Loucy (cell line): ENCODE measurements around the gene TIMM44.

Experiments
- H2AFZ ChIP-seq: fragments of 200-600 bp; sonication (generic); 2 replicates; pipeline ENCODE4 v1.6.0; 2016; ENCODE audit warnings: antibody characterized with exemption, mild to moderate bottlenecking, low read length, moderate library complexity
- H3F3A ChIP-seq: fragments of 200-600 bp; 2 replicates; pipeline ENCODE4 v1.6.0; 2016; ENCODE audit warnings: antibody characterized with exemption, low read depth, mild to moderate bottlenecking
- H3K27me3 ChIP-seq: fragments of 200-600 bp; sonication (generic); 2 replicates; pipeline ENCODE4 v1.6.1; 2014; ENCODE audit warnings: low read length, mild to moderate bottlenecking; ENCODE audit not compliant: insufficient read depth, poor library complexity, severe bottlenecking
- H3K36me3 ChIP-seq: fragments of 200-600 bp; sonication (generic); 2 replicates; pipeline ENCODE4 v1.6.1; 2016; ENCODE audit warnings: low read length; ENCODE audit not compliant: insufficient read depth
- H3K4me1 ChIP-seq: fragments of 200-600 bp; sonication (generic); 2 replicates; pipeline ENCODE4 v1.5.1; 2014; ENCODE audit warnings: low read length, mild to moderate bottlenecking; ENCODE audit not compliant: insufficient read depth, poor library complexity, severe bottlenecking
- H3K4me2 ChIP-seq: fragments of 200-600 bp; sonication (generic); 2 replicates; pipeline ENCODE4 v1.6.0; 2014; ENCODE audit warnings: antibody characterized with exemption, low read length, low read depth, mild to moderate bottlenecking; ENCODE audit not compliant: poor library complexity, severe bottlenecking
- H3K4me3 ChIP-seq: fragments of 200-600 bp; sonication (generic); 2 replicates; pipeline ENCODE4 v1.5.1; 2014; ENCODE audit warnings: low read length, mild to moderate bottlenecking, mixed read lengths; ENCODE audit not compliant: poor library complexity, severe bottlenecking
- H3K79me2 ChIP-seq: fragments of 200-600 bp; sonication (generic); 2 replicates; pipeline ENCODE4 v1.6.1; 2014; ENCODE audit warnings: low read length; ENCODE audit not compliant: insufficient read depth
- H3K9ac ChIP-seq: fragments of 200-600 bp; sonication (generic); 2 replicates; pipeline ENCODE4 v1.6.0; 2014; ENCODE audit warnings: mild to moderate bottlenecking, low read depth, low read length, moderate library complexity; ENCODE audit not compliant: poor library complexity, severe bottlenecking
- H3K9me2 ChIP-seq: fragments of 200-600 bp; sonication (generic); replicated peaks from 2 replicates; pipeline ENCODE4 v1.6.1; 2016; ENCODE audit warnings: low read depth, low read length, mixed read lengths
- H3K9me3 ChIP-seq: fragments of 200-600 bp; sonication (generic); 2 replicates; pipeline ENCODE4 v1.6.1; 2014; ENCODE audit warnings: mild to moderate bottlenecking, antibody characterized with exemption, low read length, low read depth; ENCODE audit not compliant: insufficient read depth
- H4K20me1 ChIP-seq: fragments of 200-600 bp; sonication (generic); 2 replicates; pipeline ENCODE4 v1.6.0; 2014; ENCODE audit warnings: antibody characterized with exemption, low read length, mild to moderate bottlenecking; ENCODE audit not compliant: insufficient read depth, poor library complexity, severe bottlenecking
- CTCF ChIP-seq: fragments of 200-600 bp; sonication (generic); conservative IDR thresholded peaks from 2 replicates; pipeline ENCODE4 v1.5.1; 2014; ENCODE audit warnings: mild to moderate bottlenecking, antibody characterized with exemption, low read length
- EZH2phosphoT487 ChIP-seq: fragments of 200-600 bp; IDR thresholded peaks from 2 replicates; pipeline ENCODE4 v1.6.1; 2018; ENCODE audit warnings: antibody characterized with exemption, mild to moderate bottlenecking, moderate library complexity, borderline replicate concordance

Gene TIMM44, protein sequence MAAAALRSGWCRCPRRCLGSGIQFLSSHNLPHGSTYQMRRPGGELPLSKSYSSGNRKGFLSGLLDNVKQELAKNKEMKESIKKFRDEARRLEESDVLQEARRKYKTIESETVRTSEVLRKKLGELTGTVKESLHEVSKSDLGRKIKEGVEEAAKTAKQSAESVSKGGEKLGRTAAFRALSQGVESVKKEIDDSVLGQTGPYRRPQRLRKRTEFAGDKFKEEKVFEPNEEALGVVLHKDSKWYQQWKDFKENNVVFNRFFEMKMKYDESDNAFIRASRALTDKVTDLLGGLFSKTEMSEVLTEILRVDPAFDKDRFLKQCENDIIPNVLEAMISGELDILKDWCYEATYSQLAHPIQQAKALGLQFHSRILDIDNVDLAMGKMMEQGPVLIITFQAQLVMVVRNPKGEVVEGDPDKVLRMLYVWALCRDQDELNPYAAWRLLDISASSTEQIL

DNA sequence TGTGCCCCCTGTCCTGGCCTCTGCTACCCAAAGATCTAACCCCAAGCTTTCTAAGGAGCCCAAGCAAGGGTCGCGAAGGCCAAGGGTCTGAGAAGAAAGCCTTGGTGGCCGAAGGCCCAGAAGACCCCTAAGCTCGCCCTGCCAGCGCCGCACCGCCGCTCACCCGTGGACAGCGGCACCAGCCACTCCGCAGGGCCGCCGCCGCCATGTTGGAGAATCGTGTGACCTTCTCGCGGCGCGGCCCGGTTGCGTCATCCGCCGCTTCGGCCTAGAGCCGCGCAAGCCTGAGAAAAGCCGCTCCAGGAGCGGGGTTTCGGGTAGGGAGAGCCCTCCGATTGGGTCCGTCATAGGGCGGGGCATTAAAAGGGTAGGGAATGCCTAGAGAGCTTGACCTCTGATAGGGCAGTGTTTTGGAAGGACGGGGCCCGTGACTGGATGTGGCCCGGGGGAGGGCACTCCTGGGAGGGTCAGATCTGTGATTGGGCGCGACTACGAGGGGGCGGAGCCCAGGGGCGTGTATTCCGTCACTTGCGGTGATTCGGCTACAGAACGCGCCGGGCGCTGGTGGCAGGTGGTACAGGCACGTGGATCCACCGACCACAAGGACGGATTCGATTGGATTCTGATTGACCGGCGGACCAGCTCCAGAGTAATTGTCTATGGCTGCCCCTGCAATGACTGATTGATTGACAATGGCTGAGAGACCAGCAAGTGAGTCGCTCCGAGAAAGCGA, at the start of gene TIMM44:
Gene TIMM44, minus strand, starts transcription at position 223 of the 733 bp plus-strand sequence. Its CDS starts 15 bp downstream, at position 208.
- H3K36me3 ChIP-seq: no peaks in the 10 kb centered on the region
- H2AFZ ChIP-seq: peak within 1 kb of the TSS; percentile 91
- H3K9ac ChIP-seq: peak within 1 kb of the TSS; percentile 90
- no peaks in the 10 kb centered on the region for H3K9me2 ChIP-seq
- H4K20me1 ChIP-seq: no peaks in the 10 kb centered on the region
- no peaks in the 10 kb centered on the region for H3K9me3 ChIP-seq
- H3K4me1 ChIP-seq: peaks cover 6% of the 10 kb centered on the region
- H3K4me3 ChIP-seq: peak within 1 kb of the TSS; percentile 80
- H3K27me3 ChIP-seq: no peaks in the 10 kb centered on the region
- H3K4me2 ChIP-seq: peak within 1 kb of the TSS; percentile 89
- peaks cover 31% of the 10 kb centered on the region for H3K79me2 ChIP-seq
- no peak for TF ChIP-seq CTCF
- no peak for TF ChIP-seq EZH2phosphoT487
- H3F3A ChIP-seq: no peaks in the 10 kb centered on the region

DNA sequence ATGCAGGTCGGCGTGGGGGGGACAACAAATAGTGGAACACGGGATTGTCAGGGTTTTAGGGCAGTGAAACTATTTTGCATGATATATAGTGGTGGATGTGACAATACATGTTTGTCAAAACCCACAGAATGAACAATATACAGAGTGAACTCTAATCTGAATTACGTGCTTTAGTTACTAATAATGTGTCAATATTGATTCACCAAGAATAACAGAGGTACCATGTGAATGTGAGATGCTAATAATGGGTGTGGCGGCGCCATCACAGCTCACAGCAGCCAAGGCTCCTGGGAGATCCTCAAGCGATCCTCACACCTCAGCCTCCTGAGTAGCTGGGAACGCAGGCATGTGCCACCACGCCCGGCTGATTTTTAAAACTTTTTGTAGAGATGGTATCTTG, 49.1 kb upstream of the TIMM44 start:
- H3K27me3 ChIP-seq: no peaks in the 10 kb centered on the region
- no peaks in the 10 kb centered on the region for H3K9me3 ChIP-seq
- H3F3A ChIP-seq: no peaks in the 10 kb centered on the region
- no peak overlapping the region for H3K4me2 ChIP-seq
- no peaks in the 10 kb centered on the region for H3K9me2 ChIP-seq
- no peak for TF ChIP-seq EZH2phosphoT487
- no peak for TF ChIP-seq CTCF
- H3K4me1 ChIP-seq: no peaks in the 10 kb centered on the region
- peaks cover 78% of the 10 kb centered on the region for H4K20me1 ChIP-seq
- no peak overlapping the region for H3K9ac ChIP-seq
- H3K79me2 ChIP-seq: peaks cover 91% of the 10 kb centered on the region
- no peak overlapping the region for H2AFZ ChIP-seq
- no peak overlapping the region for H3K4me3 ChIP-seq
- peaks cover 62% of the 10 kb centered on the region; the same call in 1 of the 2 replicates for H3K36me3 ChIP-seq

DNA sequence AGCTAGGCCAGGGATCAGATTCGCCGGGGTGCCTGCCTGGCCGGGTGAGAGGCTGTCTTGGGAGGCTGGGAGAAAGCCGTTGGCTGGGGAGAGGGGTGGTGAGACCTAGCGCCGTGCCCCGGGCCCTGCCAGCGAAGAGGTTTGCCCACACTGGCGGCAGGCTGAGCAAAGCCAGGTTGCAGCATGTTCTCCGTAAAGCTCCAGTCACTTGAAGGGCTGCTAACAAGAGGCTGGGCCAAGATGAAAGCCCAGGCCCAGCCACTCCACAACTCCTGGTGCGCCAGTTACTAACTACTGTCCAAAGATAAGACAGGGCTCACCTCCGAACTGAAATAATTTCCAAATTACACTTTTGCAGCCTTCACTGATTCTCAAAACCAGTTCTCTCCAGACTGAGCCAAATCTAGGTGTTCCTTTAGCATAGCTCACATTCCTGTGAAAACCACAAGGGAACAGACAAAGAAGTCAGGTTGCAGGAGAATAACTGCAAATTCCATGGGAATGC, 45.7 kb upstream of the TIMM44 start:
- no peaks in the 10 kb centered on the region for H3F3A ChIP-seq
- H3K4me3 ChIP-seq: no peak overlapping the region
- peaks cover 82% of the 10 kb centered on the region for H4K20me1 ChIP-seq
- peaks cover 89% of the 10 kb centered on the region for H3K79me2 ChIP-seq
- H3K9me3 ChIP-seq: no peaks in the 10 kb centered on the region
- H3K36me3 ChIP-seq: peaks cover 89% of the 10 kb centered on the region; the same call in 1 of the 2 replicates
- no peak overlapping the region for H3K9ac ChIP-seq
- TF ChIP-seq EZH2phosphoT487 (no peak), CTCF (no peak)
- H3K9me2 ChIP-seq: no peaks in the 10 kb centered on the region
- no peaks in the 10 kb centered on the region for H3K27me3 ChIP-seq
- H3K4me2 ChIP-seq: no peak overlapping the region
- H2AFZ ChIP-seq: no peak overlapping the region
- H3K4me1 ChIP-seq: no peaks in the 10 kb centered on the region
